GM21619 (cell line): ENCODE data around the gene NENF.
A peak's percentile ranks its signal among the peaks of the same experiment; 100 is the strongest.
"Not testable (repeated sequence)": the region's sequence is repeated elsewhere in the genome, so short reads cannot be mapped to it uniquely, and the experiment has no call there.

ENCODE experiments used
- ATAC-seq: cut with Tn5 transposase; IDR thresholded peaks from one replicate; pipeline ENCODE4 v1.9.1; 2021; ENCODE audit not compliant: unreplicated experiment

The NENF gene

GRCh38 chr1:212432661-212433576, at the start of gene NENF:
Gene NENF (plus strand): TSS chr1:212432920. CDS start chr1:212432944, 24 bp downstream.
- peak; percentile 98 for ATAC-seq

GRCh38 chr1:212386029-212386428, 46.7 kb upstream of the NENF start:
- no peak for ATAC-seq

GRCh38 chr1:212388985-212389716, 43.6 kb upstream of the NENF start:
- ATAC-seq: no peak

- ATAC-seq: not testable (repeated sequence)
These were observed 36.9 kb upstream of the NENF start for GRCh38 chr1:212395678-212396437.

GRCh38 chr1:212396638-212397037, 36.1 kb upstream of the NENF start:
- no peak for ATAC-seq

- ATAC-seq: no peak
These were observed 35.5 kb upstream of the NENF start for GRCh38 chr1:212397171-212397570.

- ATAC-seq: no peak
These were observed 31.7 kb upstream of the NENF start for GRCh38 chr1:212401042-212401441.

GRCh38 chr1:212401838-212402582, 30.7 kb upstream of the NENF start:
- no peak for ATAC-seq

GRCh38 chr1:212402666-212403321, 29.9 kb upstream of the NENF start:
- no peak for ATAC-seq

GRCh38 chr1:212410231-212410820, 22.4 kb upstream of the NENF start:
- ATAC-seq: no peak

- ATAC-seq: no peak
These were observed 20.3 kb upstream of the NENF start for GRCh38 chr1:212412374-212412773.

GRCh38 chr1:212413902-212414327, 18.8 kb upstream of the NENF start:
- ATAC-seq: peak; percentile 15

- ATAC-seq: peak; percentile 97
These were observed 18.2 kb upstream of the NENF start, which contains the start of gene PACC1 for GRCh38 chr1:212414328-212415106. Gene PACC1 (minus strand): TSS chr1:212414886. CDS start chr1:212414757, 129 bp downstream.

GRCh38 chr1:212415107-212415841, 17.4 kb upstream of the NENF start:
- ATAC-seq: no peak

GRCh38 chr1:212421165-212421564, 11.6 kb upstream of the NENF start:
- no peak for ATAC-seq

- no peak for ATAC-seq
These were observed 8.8 kb upstream of the NENF start for GRCh38 chr1:212423879-212424278.

GRCh38 chr1:212428496-212428895, 4.2 kb upstream of the NENF start:
- ATAC-seq: no peak

GRCh38 chr1:212430416-212430815, 2.3 kb upstream of the NENF start:
- ATAC-seq: no peak
